AG04450 (cell line): ENCODE data around the gene ACOX1. TPM values are rescaled to one million over a fixed set of nuclear protein-coding genes. Genes with fewer than 3 reads are reported as not detected.

Experiments used
- CTCF ChIA-PET: fragments of 300-600, 350-600 bp; formaldehyde crosslinking; extraction: SDS; loops from one replicate; lab custom pipeline; 2022; ENCODE audit warnings: antibody characterized with exemption, inconsistent platforms; lab: Charles Lee
- POLR2A ChIA-PET: fragments of 350-600 bp; formaldehyde crosslinking; extraction: SDS; loops from one replicate; lab custom pipeline; 2021; ENCODE audit warnings: antibody characterized with exemption, inconsistent platforms; lab: Yijun Ruan, JAX
- DNase-seq: peaks from one replicate; pipeline ENCODE4 v3.0.0-alpha.2; 2011; ENCODE audit warnings: low read depth, low spot score
- H3K27ac ChIP-seq: one replicate; pipeline ENCODE4 v1.5.1; 2012; ENCODE audit warnings: low read depth, low read length, control low read depth
- H3K27me3 ChIP-seq: one replicate; pipeline ENCODE4 v1.6.0; 2012; ENCODE audit warnings: low read length; ENCODE audit not compliant: control insufficient read depth, insufficient read depth
- H3K4me3 ChIP-seq: 2 replicates; pipeline ENCODE4 v1.5.1; 2011; ENCODE audit warnings: mild to moderate bottlenecking, low read depth, low read length, control low read depth
- H3K9me3 ChIP-seq: 2 replicates; pipeline ENCODE4 v1.5.1; 2012; ENCODE audit warnings: low read length; ENCODE audit not compliant: control insufficient read depth, insufficient read depth
- polyA plus RNA-seq: library from polyadenylated mRNA; depleted of rRNA; stranded (reverse); fragments of >200 nt; gene quantifications from 2 replicates; pipeline ENCODE4 v1.2.3, GENCODE V29; 2011
- TF ChIP-seq, protein P1 (sequence below): IDR thresholded peaks from 2 replicates; pipeline ENCODE4 v1.5.1; 2011; ENCODE audit warnings: low read depth, low read length, control low read depth, inconsistent platforms

ACOX1 gene
- polyA plus RNA-seq, 1 experiment, result 30.7 TPM

- CTCF ChIA-PET, result interaction anchor here (0.9 kb wide), 1 partner anchor 95 kb away, joined by 3 read pairs; no protein-coding TSS in a partner anchor
Observed at GRCh38 chr17:75910699-75911098, 68.3 kb downstream of the ACOX1 start.

DNA sequence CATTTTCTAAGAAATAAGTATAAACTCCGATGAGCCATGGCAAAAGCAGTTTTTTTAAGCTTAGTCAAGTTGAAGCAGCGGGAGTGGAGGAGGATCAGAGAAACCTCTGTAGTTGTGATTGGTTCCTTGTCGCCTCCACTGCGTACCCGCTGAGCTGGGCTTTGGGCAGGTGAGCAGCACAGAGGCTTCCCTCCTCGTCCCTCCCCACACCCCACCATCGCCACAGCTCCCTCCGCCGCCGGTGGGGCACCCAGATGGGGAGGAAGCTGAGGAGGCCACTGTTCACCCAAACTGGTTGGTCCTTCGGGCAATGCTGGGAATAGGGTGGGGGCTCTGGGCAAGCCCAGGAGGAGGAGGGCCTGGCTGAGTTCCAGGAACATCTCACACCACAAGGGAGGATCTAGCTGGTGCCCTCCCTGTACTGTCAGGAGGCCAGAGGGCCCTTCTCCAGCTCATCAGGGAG lies 69.1 kb downstream of the ACOX1 start:
- POLR2A ChIA-PET, result interaction anchor here (1.0 kb wide), 1 partner anchor 130 kb away, joined by 3 read pairs; no protein-coding TSS in a partner anchor
- CTCF ChIA-PET, result interaction anchor here (0.7 to 1.5 kb wide), 3 partner anchors 18 to 104 kb away, joined by 3 to 5 read pairs (median 4); no protein-coding TSS in a partner anchor
- DNase-seq, result no peak

More at GRCh38 chr17:75910699-75911098, 68.3 kb downstream of the ACOX1 start:
- TF ChIP-seq, protein P1, sequence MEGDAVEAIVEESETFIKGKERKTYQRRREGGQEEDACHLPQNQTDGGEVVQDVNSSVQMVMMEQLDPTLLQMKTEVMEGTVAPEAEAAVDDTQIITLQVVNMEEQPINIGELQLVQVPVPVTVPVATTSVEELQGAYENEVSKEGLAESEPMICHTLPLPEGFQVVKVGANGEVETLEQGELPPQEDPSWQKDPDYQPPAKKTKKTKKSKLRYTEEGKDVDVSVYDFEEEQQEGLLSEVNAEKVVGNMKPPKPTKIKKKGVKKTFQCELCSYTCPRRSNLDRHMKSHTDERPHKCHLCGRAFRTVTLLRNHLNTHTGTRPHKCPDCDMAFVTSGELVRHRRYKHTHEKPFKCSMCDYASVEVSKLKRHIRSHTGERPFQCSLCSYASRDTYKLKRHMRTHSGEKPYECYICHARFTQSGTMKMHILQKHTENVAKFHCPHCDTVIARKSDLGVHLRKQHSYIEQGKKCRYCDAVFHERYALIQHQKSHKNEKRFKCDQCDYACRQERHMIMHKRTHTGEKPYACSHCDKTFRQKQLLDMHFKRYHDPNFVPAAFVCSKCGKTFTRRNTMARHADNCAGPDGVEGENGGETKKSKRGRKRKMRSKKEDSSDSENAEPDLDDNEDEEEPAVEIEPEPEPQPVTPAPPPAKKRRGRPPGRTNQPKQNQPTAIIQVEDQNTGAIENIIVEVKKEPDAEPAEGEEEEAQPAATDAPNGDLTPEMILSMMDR, result no peak
- POLR2A ChIA-PET, result interaction anchor here (1.6 kb wide), 1 partner anchor 30 kb away, joined by 4 read pairs; the partner anchor contains the start of gene FBF1
- no peaks in the 10 kb centered on the region for H3K27me3 ChIP-seq
- H3K4me3 ChIP-seq, result no peak overlapping the region
- no peaks in the 10 kb centered on the region for H3K9me3 ChIP-seq
- DNase-seq, result no peak
- H3K27ac ChIP-seq, result no peak overlapping the region

GRCh38 chr17:75909051-75909811 lies 69.7 kb downstream of the ACOX1 start:
- POLR2A ChIA-PET, result interaction anchor here (0.7 to 1.0 kb wide), 2 partner anchors 129 to 247 kb away, joined by 3 to 4 read pairs; no protein-coding TSS in a partner anchor

More for the DNA sequence above, 69.1 kb downstream of the ACOX1 start:
- Histone ChIP-seq H3K27me3 (no peaks in the 10 kb centered on the region), H3K27ac (no peak overlapping the region), H3K4me3 (no peak overlapping the region), H3K9me3 (no peaks in the 10 kb centered on the region)
- TF ChIP-seq, protein P1, result no peak

DNA sequence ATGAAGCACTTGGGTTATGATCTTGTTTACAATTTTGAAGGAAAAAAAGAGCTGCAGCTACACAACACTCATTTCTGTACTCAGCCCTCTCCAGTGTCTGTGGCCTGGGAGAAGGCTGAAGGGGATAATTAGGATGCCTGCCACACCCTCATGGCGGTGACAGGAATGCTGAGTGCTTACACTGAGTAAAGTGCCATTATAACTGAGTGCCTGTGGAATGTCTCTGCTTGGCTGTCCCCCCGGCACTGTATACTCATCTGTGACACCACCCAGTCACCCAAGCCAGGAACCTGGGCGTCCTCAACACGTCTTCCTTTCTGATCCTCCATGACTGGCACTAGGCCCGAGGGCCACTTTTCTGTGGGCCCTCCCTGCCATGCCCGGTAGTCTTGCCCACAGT lies 70.8 kb downstream of the ACOX1 start:
- TF ChIP-seq, protein P1, result no peak
- Histone ChIP-seq H3K9me3 (no peaks in the 10 kb centered on the region; the same call in 1 of the 2 replicates), H3K27me3 (no peaks in the 10 kb centered on the region), H3K4me3 (no peak overlapping the region), H3K27ac (no peak overlapping the region)
- ChIA-PET POLR2A (no interaction called here), CTCF (interaction anchor here (0.7 kb wide), 1 partner anchor 96 kb away, joined by 5 read pairs; no protein-coding TSS in a partner anchor)
- no peak for DNase-seq

More at GRCh38 chr17:75909051-75909811, 69.7 kb downstream of the ACOX1 start:
- H3K9me3 ChIP-seq, result no peaks in the 10 kb centered on the region; the same call in 1 of the 2 replicates
- TF ChIP-seq, protein P1, result no peak
- H3K4me3 ChIP-seq, result no peak overlapping the region
- no peaks in the 10 kb centered on the region for H3K27me3 ChIP-seq
- no peak for DNase-seq
- no peak overlapping the region for H3K27ac ChIP-seq
- CTCF ChIA-PET, result interaction anchor here (0.7 to 1.5 kb wide), 3 partner anchors 18 to 104 kb away, joined by 3 to 5 read pairs (median 4); no protein-coding TSS in a partner anchor
